ENCODE data around the gene TWIST2. TPM values are rescaled to one million over a fixed set of nuclear protein-coding genes. Genes with fewer than 3 reads are reported as not detected.

The TWIST2 gene
- total and polyA plus RNA-seq, 7 experiments from 2014 or later = not detected

DNA sequence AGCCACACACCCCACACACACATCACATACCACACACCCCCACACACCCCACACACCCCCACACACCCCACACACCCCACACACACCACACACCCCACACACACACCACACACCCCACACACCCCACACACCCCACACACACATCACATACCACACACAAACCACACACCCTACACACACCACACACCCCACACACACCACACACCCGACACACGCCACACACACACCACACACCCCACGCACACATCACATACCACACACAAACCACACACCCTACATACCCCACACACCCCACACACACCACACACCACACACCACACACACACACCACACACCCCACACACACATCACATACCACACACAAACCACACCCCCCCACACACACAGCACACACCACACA is 22.4 kb downstream of the TWIST2 start:
- Histone ChIP-seq H3K9me3 (ENCODE audit: control insufficient read depth in 2 of 3, low read length in 3 of 3) (no peaks in the 10 kb centered on the region), H3K4me1 (ENCODE audit: control insufficient read depth in 2 of 2, insufficient read depth in 2 of 2, low read length in 2 of 2) (no peaks in the 10 kb centered on the region), H3K27ac (ENCODE audit: low read depth, low read length) (no peak overlapping the region), H3K4me3 (ENCODE audit: low read length) (no peak overlapping the region), H3K36me3 (ENCODE audit: control insufficient read depth in 2 of 3, insufficient read depth in 3 of 3, low read length in 3 of 3) (no peaks in the 10 kb centered on the region), H3K27me3 (ENCODE audit: control insufficient read depth in 2 of 2, insufficient read depth in 2 of 2, low read length in 2 of 2) (no peaks in the 10 kb centered on the region)
- POLR2A ChIA-PET = no interaction called here
- no peak for ATAC-seq
- no peak overlapping the region for H3K27ac Mint-ChIP-seq
- intact Hi-C loops (cut with micrococcal nuclease) = no loop called here
- peaks cover 0 to 4% (median 0%) of the 10 kb centered on the region in 11 donors for H3K9me3 Mint-ChIP-seq
- peaks cover 0 to 5% (median 0%) of the 10 kb centered on the region in 7 donors for H3K4me1 Mint-ChIP-seq
- peaks cover 2 to 45% (median 14%) of the 10 kb centered on the region in 5 donors for H3K27me3 Mint-ChIP-seq
- no peak for DNase-seq
- CTCF ChIA-PET = no interaction called here
- no peaks in the 10 kb centered on the region for H3K36me3 Mint-ChIP-seq
- H3K4me3 Mint-ChIP-seq = no peak overlapping the region

DNA sequence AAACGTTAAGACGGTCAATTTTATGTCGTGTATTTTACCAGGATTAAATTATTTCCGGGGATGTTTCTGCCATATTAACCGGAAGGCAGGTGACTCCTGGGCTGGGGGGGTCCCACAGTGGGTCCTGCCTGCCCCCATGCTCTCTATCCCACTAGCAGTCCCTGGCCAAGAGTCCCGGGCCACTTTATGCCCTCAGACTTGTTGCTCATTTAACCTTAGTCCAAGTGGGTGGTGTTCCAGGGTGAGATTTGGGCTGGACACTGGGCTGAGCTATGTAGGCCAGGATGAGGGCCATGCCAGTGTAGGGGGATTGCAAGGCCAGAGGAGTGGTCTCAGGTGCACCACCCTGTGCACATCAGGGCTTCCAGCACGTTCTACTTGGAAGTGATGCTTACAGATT is 24.1 kb downstream of the TWIST2 start:
- Mint-ChIP-seq H3K27me3 (peaks cover 2 to 46% (median 17%) of the 10 kb centered on the region in 5 donors), H3K4me3 (no peak overlapping the region), H3K4me1 (peaks cover 0 to 5% (median 0%) of the 10 kb centered on the region in 7 donors), H3K36me3 (no peaks in the 10 kb centered on the region), H3K27ac (peak overlapping the region in 1 of 9 donors; percentile 56), H3K9me3 (peaks cover 0 to 9% (median 2%) of the 10 kb centered on the region in 11 donors)
- H3K36me3 ChIP-seq (ENCODE audit: control insufficient read depth in 2 of 3, insufficient read depth in 3 of 3, low read length in 3 of 3) = no peaks in the 10 kb centered on the region
- no peak overlapping the region for H3K4me3 ChIP-seq (ENCODE audit: low read length)
- ATAC-seq = no peak
- ChIA-PET POLR2A (no interaction called here), CTCF (no interaction called here)
- no peak overlapping the region for H3K27ac ChIP-seq (ENCODE audit: low read depth, low read length)
- H3K4me1 ChIP-seq (ENCODE audit: control insufficient read depth in 2 of 2, insufficient read depth in 2 of 2, low read length in 2 of 2) = no peaks in the 10 kb centered on the region
- intact Hi-C loops (cut with micrococcal nuclease) = no loop called here
- no peaks in the 10 kb centered on the region for H3K9me3 ChIP-seq (ENCODE audit: control insufficient read depth in 2 of 3, low read length in 3 of 3)
- no peak for DNase-seq
- no peaks in the 10 kb centered on the region for H3K27me3 ChIP-seq (ENCODE audit: control insufficient read depth in 2 of 2, insufficient read depth in 2 of 2, low read length in 2 of 2)

- POLR2A ChIA-PET = no interaction called here
- Mint-ChIP-seq H3K4me1 (peaks cover 0 to under 1% (median 0%) of the 10 kb centered on the region in 7 donors), H3K36me3 (no peaks in the 10 kb centered on the region), H3K27ac (no peak overlapping the region), H3K4me3 (no peak overlapping the region), H3K9me3 (peaks cover 0 to 17% (median 3%) of the 10 kb centered on the region in 11 donors), H3K27me3 (peaks cover 2 to 42% (median 10%) of the 10 kb centered on the region in 5 donors)
- H3K36me3 ChIP-seq (ENCODE audit: control insufficient read depth in 2 of 3, insufficient read depth in 3 of 3, low read length in 3 of 3) = no peaks in the 10 kb centered on the region
- intact Hi-C loops (cut with micrococcal nuclease) = no loop called here
- DNase-seq = no peak
- H3K27me3 ChIP-seq (ENCODE audit: control insufficient read depth in 2 of 2, insufficient read depth in 2 of 2, low read length in 2 of 2) = no peaks in the 10 kb centered on the region
- H3K4me3 ChIP-seq (ENCODE audit: low read length) = no peak overlapping the region
- no peak overlapping the region for H3K27ac ChIP-seq (ENCODE audit: low read depth, low read length)
- ATAC-seq = no peak
- no peaks in the 10 kb centered on the region for H3K4me1 ChIP-seq (ENCODE audit: control insufficient read depth in 2 of 2, insufficient read depth in 2 of 2, low read length in 2 of 2)
- peaks cover 0 to under 1% (median 0%) of the 10 kb centered on the region in 3 experiments for H3K9me3 ChIP-seq (ENCODE audit: control insufficient read depth in 2 of 3, low read length in 3 of 3)
- CTCF ChIA-PET = no interaction called here
These were observed 24.9 kb downstream of the TWIST2 start for GRCh38 chr2:238872628-238873380.

DNA sequence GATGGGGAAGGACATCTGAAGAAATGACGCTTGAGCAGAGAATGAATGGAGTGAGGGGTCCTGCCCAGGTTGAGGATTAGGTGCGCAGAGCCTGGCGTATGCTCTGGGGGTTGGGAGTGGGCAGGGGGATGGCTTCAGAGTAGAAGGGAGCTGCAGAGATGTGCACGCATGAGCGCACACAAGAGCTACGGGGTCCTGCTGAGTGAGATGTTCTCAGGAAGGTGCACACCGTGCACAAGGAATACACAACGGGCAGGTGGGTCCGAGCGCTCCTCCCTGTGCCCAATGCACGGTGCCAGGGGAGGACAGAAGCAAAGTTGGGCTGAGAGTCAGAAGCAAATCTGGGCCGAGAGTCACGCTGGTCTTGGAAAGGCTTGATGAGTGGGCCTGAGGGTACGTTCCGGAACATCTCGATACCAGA is 25.5 kb downstream of the TWIST2 start:
- intact Hi-C loops (cut with micrococcal nuclease) = no loop called here
- DNase-seq = no peak
- peaks cover 0 to 20% (median 4%) of the 10 kb centered on the region in 11 donors for H3K9me3 Mint-ChIP-seq

GRCh38 chr2:238873841-238874240 is 26.0 kb downstream of the TWIST2 start:
- Mint-ChIP-seq H3K9me3 (peaks cover 0 to 20% (median 4%) of the 10 kb centered on the region in 11 donors), H3K27ac (no peak overlapping the region), H3K36me3 (no peaks in the 10 kb centered on the region), H3K4me3 (no peak overlapping the region), H3K27me3 (peaks cover 2 to 40% (median 10%) of the 10 kb centered on the region in 5 donors), H3K4me1 (no peaks in the 10 kb centered on the region)
- Histone ChIP-seq H3K9me3 (ENCODE audit: control insufficient read depth in 2 of 3, low read length in 3 of 3) (peaks cover 0 to 7% (median 0%) of the 10 kb centered on the region in 3 experiments), H3K27ac (ENCODE audit: low read depth, low read length) (no peak overlapping the region), H3K27me3 (ENCODE audit: control insufficient read depth in 2 of 2, insufficient read depth in 2 of 2, low read length in 2 of 2) (no peaks in the 10 kb centered on the region), H3K36me3 (ENCODE audit: control insufficient read depth in 2 of 3, insufficient read depth in 3 of 3, low read length in 3 of 3) (no peaks in the 10 kb centered on the region), H3K4me1 (ENCODE audit: control insufficient read depth in 2 of 2, insufficient read depth in 2 of 2, low read length in 2 of 2) (no peaks in the 10 kb centered on the region), H3K4me3 (ENCODE audit: low read length) (no peak overlapping the region)
- ChIA-PET POLR2A (no interaction called here), CTCF (no interaction called here)
- intact Hi-C loops (cut with micrococcal nuclease) = no loop called here
- DNase-seq (no peak), ATAC-seq (no peak)

More for the DNA sequence above, 25.5 kb downstream of the TWIST2 start:
- Mint-ChIP-seq H3K36me3 (no peaks in the 10 kb centered on the region), H3K27me3 (peaks cover 2 to 40% (median 10%) of the 10 kb centered on the region in 5 donors), H3K4me3 (no peak overlapping the region), H3K4me1 (no peaks in the 10 kb centered on the region), H3K27ac (no peak overlapping the region)
- no peak overlapping the region for H3K4me3 ChIP-seq (ENCODE audit: low read length)
- ChIA-PET CTCF (no interaction called here), POLR2A (no interaction called here)
- ATAC-seq = no peak
- no peak overlapping the region for H3K27ac ChIP-seq (ENCODE audit: low read depth, low read length)
- H3K36me3 ChIP-seq (ENCODE audit: control insufficient read depth in 2 of 3, insufficient read depth in 3 of 3, low read length in 3 of 3) = no peaks in the 10 kb centered on the region
- H3K9me3 ChIP-seq (ENCODE audit: control insufficient read depth in 2 of 3, low read length in 3 of 3) = peaks cover 0 to 7% (median 0%) of the 10 kb centered on the region in 3 experiments
- no peaks in the 10 kb centered on the region for H3K27me3 ChIP-seq (ENCODE audit: control insufficient read depth in 2 of 2, insufficient read depth in 2 of 2, low read length in 2 of 2)
- H3K4me1 ChIP-seq (ENCODE audit: control insufficient read depth in 2 of 2, insufficient read depth in 2 of 2, low read length in 2 of 2) = no peaks in the 10 kb centered on the region

DNA sequence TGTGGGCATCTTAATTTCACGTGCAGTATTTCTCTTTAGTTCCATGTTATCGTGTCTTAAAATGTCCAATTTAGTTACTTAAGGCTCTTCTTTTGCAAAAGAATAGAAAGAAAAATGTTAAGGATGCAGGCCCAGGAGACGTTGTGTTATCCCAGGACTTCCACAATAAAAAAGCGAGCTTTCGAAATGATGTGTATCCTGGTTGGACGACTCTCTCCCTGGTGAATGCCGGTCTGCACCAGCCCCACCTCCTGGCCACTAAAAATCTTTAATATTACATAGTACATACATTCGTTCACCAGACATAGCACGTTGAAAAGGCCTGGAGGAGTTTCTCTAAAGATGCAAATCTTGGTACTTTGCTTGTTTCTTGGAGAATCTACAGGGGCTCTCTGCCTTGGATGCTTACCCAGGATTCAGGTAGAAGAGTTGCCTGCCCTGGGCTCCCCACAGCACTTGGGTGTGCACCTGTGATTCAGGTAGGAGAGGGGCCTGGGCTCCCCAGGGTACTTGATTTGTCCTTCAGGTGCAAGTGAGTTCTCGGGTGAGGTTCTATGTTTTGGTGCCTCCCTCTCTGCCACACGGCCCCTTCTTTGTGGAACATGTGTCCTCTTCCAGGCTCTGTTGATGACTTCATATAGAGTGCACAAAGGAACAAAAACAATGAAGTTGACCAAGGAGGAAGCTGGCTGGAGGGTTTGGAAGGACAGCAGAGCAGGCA is 26.6 kb downstream of the TWIST2 start:
- H3K27ac Mint-ChIP-seq = no peak overlapping the region
- POLR2A ChIA-PET = no interaction called here
- H3K36me3 Mint-ChIP-seq = no peaks in the 10 kb centered on the region

More for the DNA sequence above, 26.6 kb downstream of the TWIST2 start:
- Mint-ChIP-seq H3K27me3 (peaks cover 2 to 40% (median 11%) of the 10 kb centered on the region in 5 donors), H3K4me1 (no peaks in the 10 kb centered on the region), H3K4me3 (no peak overlapping the region), H3K9me3 (peaks cover 0 to 20% (median 4%) of the 10 kb centered on the region in 11 donors)
- Histone ChIP-seq H3K4me1 (ENCODE audit: control insufficient read depth in 2 of 2, insufficient read depth in 2 of 2, low read length in 2 of 2) (no peaks in the 10 kb centered on the region), H3K9me3 (ENCODE audit: control insufficient read depth in 2 of 3, low read length in 3 of 3) (peaks cover 0 to 7% (median 0%) of the 10 kb centered on the region in 3 experiments), H3K36me3 (ENCODE audit: control insufficient read depth in 2 of 3, insufficient read depth in 3 of 3, low read length in 3 of 3) (no peaks in the 10 kb centered on the region), H3K4me3 (ENCODE audit: low read length) (no peak overlapping the region), H3K27me3 (ENCODE audit: control insufficient read depth in 2 of 2, insufficient read depth in 2 of 2, low read length in 2 of 2) (no peaks in the 10 kb centered on the region), H3K27ac (ENCODE audit: low read depth, low read length) (no peak overlapping the region)
- no peak for DNase-seq
- intact Hi-C loops (cut with micrococcal nuclease) = no loop called here
- no peak for ATAC-seq
- CTCF ChIA-PET = no interaction called here
